Body of pancreas (tissue), 4 donors: ENCODE results near the gene MTMR3.

Source experiments
- CTCF ChIP-seq, 7 experiments: fragments of 450-650 bp in 4 of 7; fragments of 200-600 bp in 3 of 7; sonication (generic) in 3 of 7; IDR thresholded peaks; one replicate each; pipeline ENCODE4 v1.5.1; 2016 to 2019; ENCODE audit warnings: antibody characterized with exemption in 7 of 7
- POLR2A ChIP-seq, 3 donors: fragments of 450-650 bp; IDR thresholded peaks; one replicate each; pipeline ENCODE4 v1.6.1; 2016; ENCODE audit warnings: antibody characterized with exemption in 3 of 3, mild to moderate bottlenecking in 2 of 3

- TF ChIP-seq CTCF (IDR thresholded peaks at IDR 0.05), result no peak
- no peak for TF ChIP-seq POLR2A (IDR thresholded peaks at IDR 0.05)
Measured at GRCh38 chr22:29838599-29838956, 44.4 kb upstream of the MTMR3 start.
